HCT116 (cell line): ENCODE measurements around the gene PIP4K2C. TPM values are rescaled to one million over a fixed set of nuclear protein-coding genes. Genes with fewer than 3 reads are reported as not detected.

ENCODE experiments used
- ATAC-seq: fragments of 200-7000 bp; cut with Tn5 transposase; 2 replicates; pipeline ENCODE4 v1.9.1; 2020; ENCODE audit warnings: mild to moderate bottlenecking, moderate library complexity
- BruUV-seq: library from RNA; stranded (reverse); fragments of 400-500 nt; replicated peaks from 2 replicates; lab custom pipeline; 2021; lab: Mats Ljungman, UMichigan
- CTCF ChIA-PET: fragments of 300-600 bp; sonication (Branson Sonifier 250); formaldehyde crosslinking; loops from one replicate; lab custom pipeline; 2021; ENCODE audit warnings: antibody characterized with exemption; lab: Charles Lee
- POLR2A ChIA-PET: fragments of 300-600, 350-600 bp; sonication (Branson Sonifier 250); formaldehyde crosslinking; loops from one replicate; lab custom pipeline; 2021; ENCODE audit warnings: antibody characterized with exemption; lab: Charles Lee
- RAD21 ChIA-PET, 2 experiments: fragments of 300-600 bp; sonication (Branson Sonifier 250); formaldehyde crosslinking; loops; one replicate each; lab custom pipeline; 2023; ENCODE audit warnings: low total read pairs in 2 of 2; ENCODE audit not compliant: uncharacterized antibody in 2 of 2, unreplicated experiment in 2 of 2, low non-redundant PET in 1 of 2; lab: Charles Lee
- DNase-seq: peaks from one replicate; pipeline ENCODE4 v3.0.0-alpha.2; 2010; ENCODE audit warnings: low read depth, low spot score
- H2AFZ ChIP-seq: fragments of 200-600 bp; shearing (Covaris generic), sonication (generic); 2 replicates; pipeline ENCODE4 v1.6.1; 2017; ENCODE audit warnings: low read depth, mixed run types, mixed read lengths, antibody characterized with exemption, low read length; ENCODE audit not compliant: poor library complexity, severe bottlenecking
- H3K27ac ChIP-seq: 2 replicates; pipeline ENCODE4 v1.5.1; 2012; ENCODE audit warnings: low read depth, low read length
- H3K27me3 ChIP-seq: fragments of 200-600 bp; sonication (generic); 2 replicates; pipeline ENCODE4 v1.6.1; 2016; ENCODE audit warnings: mixed run types, low read length, mixed read lengths; ENCODE audit not compliant: insufficient read depth
- H3K36me3 ChIP-seq, 2 experiments: fragments of 200-500 bp in 1 of 2; fragments of 200-600 bp in 1 of 2; sonication (Bioruptor generic) in 1 of 2; sonication (generic) in 1 of 2; 2 replicates each; pipeline versions ENCODE4 v1.5.1 to v1.6.1; 2014 to 2016; ENCODE audit warnings: low read length in 2 of 2, inconsistent platforms in 1 of 2, mixed read lengths in 1 of 2, mixed run types in 1 of 2; ENCODE audit not compliant: insufficient read depth in 2 of 2, control insufficient read depth in 1 of 2
- H3K4me1 ChIP-seq, 2 experiments: fragments of 200-600 bp in 1 of 2; sonication (generic) in 1 of 2; 2 replicates each; pipeline versions ENCODE4 v1.5.1 to v1.6.1; 2012 to 2017; ENCODE audit warnings: low read length in 2 of 2, inconsistent platforms in 1 of 2, mild to moderate bottlenecking in 1 of 2, mixed read lengths in 1 of 2, mixed run types in 1 of 2, moderate library complexity in 1 of 2; ENCODE audit not compliant: insufficient read depth in 2 of 2, control insufficient read depth in 1 of 2
- H3K4me2 ChIP-seq: fragments of 200-600 bp; sonication (generic); 2 replicates; pipeline ENCODE4 v1.6.1; 2017; ENCODE audit warnings: mixed run types, low read length, mixed read lengths
- H3K4me3 ChIP-seq, 2 experiments: fragments of 200-600 bp in 1 of 2; sonication (generic) in 1 of 2; replicated peaks in 1 of 2; 2 replicates each; pipeline ENCODE4 v1.5.1; 2011 to 2016; ENCODE audit warnings: low read length in 2 of 2, control low read depth in 1 of 2, low read depth in 1 of 2, mild to moderate bottlenecking in 1 of 2, mixed read lengths in 1 of 2, mixed run types in 1 of 2
- H3K79me2 ChIP-seq: fragments of 200-600 bp; sonication (generic); 2 replicates; pipeline ENCODE4 v1.6.1; 2017; ENCODE audit warnings: mild to moderate bottlenecking, mixed run types, low read length, moderate library complexity, mixed read lengths; ENCODE audit not compliant: insufficient read depth
- H3K9ac ChIP-seq: fragments of 200-600 bp; sonication (generic); 2 replicates; pipeline ENCODE4 v1.6.1; 2016; ENCODE audit warnings: low read length, mixed read lengths
- H3K9me2 ChIP-seq: fragments of 200-600 bp; sonication (generic), shearing (Covaris generic); 2 replicates; pipeline ENCODE4 v1.6.1; 2017; ENCODE audit warnings: mixed run types, mild to moderate bottlenecking, moderate library complexity; ENCODE audit not compliant: insufficient read depth
- H3K9me3 ChIP-seq, 2 experiments: fragments of 200-500 bp in 1 of 2; fragments of 200-600 bp in 1 of 2; sonication (Bioruptor generic) in 1 of 2; sonication (generic) in 1 of 2; 2 replicates each; pipeline ENCODE4 v1.6.1; 2014 to 2017; ENCODE audit warnings: low read length in 2 of 2, mixed read lengths in 2 of 2, inconsistent platforms in 1 of 2, low read depth in 1 of 2, mild to moderate bottlenecking in 1 of 2, mixed run types in 1 of 2, moderate library complexity in 1 of 2; ENCODE audit not compliant: control insufficient read depth in 1 of 2, insufficient read depth in 1 of 2
- H4K20me1 ChIP-seq: fragments of 200-600 bp; sonication (generic), shearing (Covaris generic); 2 replicates; pipeline ENCODE4 v1.6.1; 2017; ENCODE audit warnings: mixed run types, mild to moderate bottlenecking, moderate library complexity; ENCODE audit not compliant: insufficient read depth
- CBX3 ChIP-seq: IDR thresholded peaks from 2 replicates; pipeline ENCODE4 v1.6.1; 2012; ENCODE audit warnings: low read depth
- CEBPB ChIP-seq: IDR thresholded peaks from 2 replicates; pipeline ENCODE4 v1.6.1; 2012; ENCODE audit warnings: low read depth
- CTCF ChIP-seq, 3 experiments: fragments of 200-600 bp in 1 of 3; sonication (generic) in 1 of 3; IDR thresholded peaks in 2 of 3; conservative IDR thresholded peaks in 1 of 3; 2 replicates each; pipeline ENCODE4 v1.5.1; 2012 to 2017; ENCODE audit warnings: low read depth in 2 of 3, low read length in 2 of 3, antibody characterized with exemption in 1 of 3, borderline replicate concordance in 1 of 3, control low read depth in 1 of 3, mild to moderate bottlenecking in 1 of 3, mixed read lengths in 1 of 3, mixed run types in 1 of 3, moderate library complexity in 1 of 3; ENCODE audit not compliant: insufficient read depth in 1 of 3
- ELF1 ChIP-seq: IDR thresholded peaks from 2 replicates; pipeline ENCODE4 v1.6.1; 2012; ENCODE audit warnings: low read depth, borderline replicate concordance
- EZH2 ChIP-seq: fragments of 200-600 bp; sonication (generic); IDR thresholded peaks from 2 replicates; pipeline ENCODE4 v1.6.1; 2017; ENCODE audit warnings: antibody characterized with exemption, mixed run types
- EZH2phosphoT487 ChIP-seq: fragments of 200-600 bp; IDR thresholded peaks from 2 replicates; pipeline ENCODE4 v1.6.1; 2018; ENCODE audit warnings: antibody characterized with exemption, borderline replicate concordance
- FOSL1 ChIP-seq: IDR thresholded peaks from 2 replicates; pipeline ENCODE4 v1.6.1; 2012; ENCODE audit warnings: low read depth
- JUND ChIP-seq: IDR thresholded peaks from 2 replicates; pipeline ENCODE4 v1.6.1; 2012
- POLR2A ChIP-seq: IDR thresholded peaks from 2 replicates; pipeline ENCODE4 v1.7.0; 2011; ENCODE audit warnings: borderline replicate concordance; ENCODE audit not compliant: insufficient read depth, insufficient read length; ENCODE audit errors: extremely low read depth
- POLR2AphosphoS5 ChIP-seq: IDR thresholded peaks from 2 replicates; pipeline ENCODE4 v1.6.1; 2011; ENCODE audit warnings: mild to moderate bottlenecking, low read depth, low read length, moderate library complexity
- RAD21 ChIP-seq: IDR thresholded peaks from 2 replicates; pipeline ENCODE4 v1.6.1; 2012; ENCODE audit warnings: low read depth, mild to moderate bottlenecking
- SIN3A ChIP-seq: IDR thresholded peaks from 2 replicates; pipeline ENCODE4 v1.6.1; 2012; ENCODE audit warnings: low read depth
- SP1 ChIP-seq: IDR thresholded peaks from 2 replicates; pipeline ENCODE4 v1.6.1; 2012; ENCODE audit warnings: low read depth
- SRF ChIP-seq: IDR thresholded peaks from 2 replicates; pipeline ENCODE4 v1.6.1; 2012; ENCODE audit warnings: low read depth
- YY1 ChIP-seq: IDR thresholded peaks from 2 replicates; pipeline ENCODE4 v1.6.1; 2011; ENCODE audit warnings: low read length, low read depth, moderate library complexity, mild to moderate bottlenecking; ENCODE audit not compliant: insufficient replicate concordance; ENCODE audit errors: extremely low read depth
- ZBTB33 ChIP-seq: IDR thresholded peaks from 2 replicates; pipeline ENCODE4 v1.6.1; 2011; ENCODE audit warnings: mild to moderate bottlenecking, low read length, moderate library complexity; ENCODE audit not compliant: insufficient replicate concordance; ENCODE audit errors: extremely low read depth
- ZFX ChIP-seq: fragments of 450-650 bp; IDR thresholded peaks from 2 replicates; pipeline ENCODE4 v1.6.1; 2017
- ZNF274 ChIP-seq: fragments of 200-500 bp; sonication (Bioruptor generic); IDR thresholded peaks from 2 replicates; pipeline ENCODE4 v1.6.1; 2014; ENCODE audit warnings: mild to moderate bottlenecking, low read depth, low read length, inconsistent platforms
- intact Hi-C: fragments of 100-400 bp; cut with micrococcal nuclease; formaldehyde crosslinking; loops from 2 replicates; pipeline ENCODE4 v1.10.0; 2022
- total RNA-seq: library from RNA; stranded (reverse); gene quantifications from one replicate; pipeline ENCODE4 v1.2.1, GENCODE V29; 2021; ENCODE audit not compliant: unreplicated experiment
- TF ChIP-seq, protein P1 (sequence below): IDR thresholded peaks from 2 replicates; pipeline ENCODE4 v1.6.1; 2012; ENCODE audit warnings: low read depth

PIP4K2C gene
- total RNA-seq, 1 experiment from 2014 or later = 38.4 TPM

GRCh38 chr12:57626921-57627445 is 36.0 kb downstream of the PIP4K2C start:
- no peak for TF ChIP-seq ELF1
- TF ChIP-seq SIN3A = no peak
- no peak for TF ChIP-seq ZFX
- TF ChIP-seq CTCF (IDR thresholded peaks at IDR 0.05 in 2 of 3, conservative IDR thresholded peaks at IDR 0.05 in 1 of 3; ENCODE audit: borderline replicate concordance in 1 of 3, insufficient read depth in 1 of 3, low read depth in 2 of 3, low read length in 2 of 3) = no peak
- no peak for TF ChIP-seq SP1
- no peak for TF ChIP-seq JUND
- TF ChIP-seq, protein P1, sequence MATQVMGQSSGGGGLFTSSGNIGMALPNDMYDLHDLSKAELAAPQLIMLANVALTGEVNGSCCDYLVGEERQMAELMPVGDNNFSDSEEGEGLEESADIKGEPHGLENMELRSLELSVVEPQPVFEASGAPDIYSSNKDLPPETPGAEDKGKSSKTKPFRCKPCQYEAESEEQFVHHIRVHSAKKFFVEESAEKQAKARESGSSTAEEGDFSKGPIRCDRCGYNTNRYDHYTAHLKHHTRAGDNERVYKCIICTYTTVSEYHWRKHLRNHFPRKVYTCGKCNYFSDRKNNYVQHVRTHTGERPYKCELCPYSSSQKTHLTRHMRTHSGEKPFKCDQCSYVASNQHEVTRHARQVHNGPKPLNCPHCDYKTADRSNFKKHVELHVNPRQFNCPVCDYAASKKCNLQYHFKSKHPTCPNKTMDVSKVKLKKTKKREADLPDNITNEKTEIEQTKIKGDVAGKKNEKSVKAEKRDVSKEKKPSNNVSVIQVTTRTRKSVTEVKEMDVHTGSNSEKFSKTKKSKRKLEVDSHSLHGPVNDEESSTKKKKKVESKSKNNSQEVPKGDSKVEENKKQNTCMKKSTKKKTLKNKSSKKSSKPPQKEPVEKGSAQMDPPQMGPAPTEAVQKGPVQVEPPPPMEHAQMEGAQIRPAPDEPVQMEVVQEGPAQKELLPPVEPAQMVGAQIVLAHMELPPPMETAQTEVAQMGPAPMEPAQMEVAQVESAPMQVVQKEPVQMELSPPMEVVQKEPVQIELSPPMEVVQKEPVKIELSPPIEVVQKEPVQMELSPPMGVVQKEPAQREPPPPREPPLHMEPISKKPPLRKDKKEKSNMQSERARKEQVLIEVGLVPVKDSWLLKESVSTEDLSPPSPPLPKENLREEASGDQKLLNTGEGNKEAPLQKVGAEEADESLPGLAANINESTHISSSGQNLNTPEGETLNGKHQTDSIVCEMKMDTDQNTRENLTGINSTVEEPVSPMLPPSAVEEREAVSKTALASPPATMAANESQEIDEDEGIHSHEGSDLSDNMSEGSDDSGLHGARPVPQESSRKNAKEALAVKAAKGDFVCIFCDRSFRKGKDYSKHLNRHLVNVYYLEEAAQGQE = no peak
- TF ChIP-seq SRF = no peak
- TF ChIP-seq FOSL1 = no peak
- TF ChIP-seq EZH2 = no peak
- no peak for TF ChIP-seq POLR2A
- no peak for TF ChIP-seq ZNF274
- no peak for TF ChIP-seq YY1
- TF ChIP-seq CEBPB = no peak
- TF ChIP-seq EZH2phosphoT487 = no peak
- no peak for TF ChIP-seq POLR2AphosphoS5
- no peak for TF ChIP-seq ZBTB33
- TF ChIP-seq RAD21 = no peak
- TF ChIP-seq CBX3 = no peak
- DNase-seq (no peak), ATAC-seq (no peak)
- CTCF ChIA-PET = no interaction called here
- Histone ChIP-seq H3K27me3 (peaks cover 4% of the 10 kb centered on the region; the same call in 1 of the 2 replicates), H3K27ac (no peak overlapping the region), H3K9me3 (no peaks in the 10 kb centered on the region), H3K4me2 (no peak overlapping the region), H3K4me3 (no peak overlapping the region), H3K9ac (no peak overlapping the region), H3K79me2 (peaks cover 9% of the 10 kb centered on the region), H3K9me2 (no peaks in the 10 kb centered on the region), H4K20me1 (no peaks in the 10 kb centered on the region), H3K4me1 (peaks cover 5 to 7% of the 10 kb centered on the region in 2 experiments; a peak in 3 of 4 replicates), H2AFZ (no peak overlapping the region), H3K36me3 (peaks cover 0 to 14% of the 10 kb centered on the region in 2 experiments; a peak in 2 of 4 replicates)
- RAD21 ChIA-PET = no interaction called here
- intact Hi-C loops = no loop called here
- BruUV-seq = no TSS peak
- POLR2A ChIA-PET = no interaction called here
